ENCODE measurements around the gene NCAM1. TPM values are rescaled to one million over a fixed set of nuclear protein-coding genes. Genes with fewer than 3 reads are reported as not detected.

The NCAM1 gene
- total RNA-seq, 1 donor from 2014 or later: 33.6 TPM

- intact Hi-C loops (cut with DNase I): no loop called here
- no peaks in the 10 kb centered on the region for H3K9me3 ChIP-seq
- no peaks in the 10 kb centered on the region for H3K27me3 ChIP-seq
Measured at GRCh38 chr11:112946866-112947265, 14.4 kb upstream of the NCAM1 start.

DNA sequence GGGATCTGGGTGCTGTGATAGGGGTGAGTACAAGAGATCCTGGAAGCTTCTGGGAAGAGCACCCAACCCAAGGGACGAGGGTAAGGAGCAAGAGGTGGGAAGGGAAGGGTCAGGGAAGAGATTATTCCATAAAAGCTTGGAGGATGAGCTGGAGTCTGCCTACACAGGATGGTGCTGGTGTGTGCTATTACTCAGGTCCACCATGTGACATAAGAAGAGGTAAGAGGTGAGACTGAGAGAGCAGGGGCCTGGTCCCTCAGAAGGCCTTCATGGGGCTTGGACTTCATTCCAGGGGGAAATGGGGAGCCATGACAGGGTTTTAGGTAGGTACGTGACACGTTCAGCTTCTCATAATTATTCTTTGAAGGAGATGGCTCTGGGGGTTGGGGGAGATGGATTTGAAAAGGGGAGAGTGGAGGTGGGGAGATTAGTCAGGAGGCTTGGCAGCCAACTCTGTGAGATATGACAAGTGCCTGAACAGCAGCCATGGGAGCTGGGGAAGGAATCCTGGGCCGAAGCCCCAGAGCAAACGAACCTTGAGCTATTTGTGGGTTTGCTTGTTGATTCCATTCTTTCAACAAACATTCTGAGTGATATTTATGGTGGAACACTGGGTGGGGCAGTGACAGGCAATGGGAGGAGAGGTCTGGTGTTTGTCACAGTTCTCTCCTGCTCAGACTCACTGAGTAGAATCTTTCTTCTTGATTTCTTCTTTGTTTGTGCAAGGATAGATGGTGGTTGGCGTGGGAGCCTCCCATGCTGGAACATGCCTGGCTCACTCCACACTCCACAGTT lies 11.2 kb upstream of the NCAM1 start:
- no peaks in the 10 kb centered on the region for H3K4me1 ChIP-seq
- H3K4me3 ChIP-seq: no peak overlapping the region
- intact Hi-C loops (cut with DNase I): no loop called here
- no peaks in the 10 kb centered on the region for H3K27me3 ChIP-seq
- no peak for TF ChIP-seq POLR2AphosphoS5 (IDR thresholded peaks at IDR 0.05; ENCODE audit: insufficient read depth in 1 of 2, low read depth in 1 of 2)
- H3K27ac ChIP-seq: peak overlapping the region; percentile 10
- DNase-seq (ENCODE audit: extremely low spot score in 2 of 2): no peak
- H3K36me3 ChIP-seq: no peaks in the 10 kb centered on the region
- no peaks in the 10 kb centered on the region for H3K9me3 ChIP-seq

More at GRCh38 chr11:112946866-112947265, 14.4 kb upstream of the NCAM1 start:
- TF ChIP-seq CTCF (IDR thresholded peaks at IDR 0.05): no peak
- no peak for TF ChIP-seq POLR2AphosphoS5 (IDR thresholded peaks at IDR 0.05; ENCODE audit: insufficient read depth in 1 of 2, low read depth in 1 of 2)
- TF ChIP-seq POLR2A (IDR thresholded peaks at IDR 0.05): no peak
- H3K4me3 ChIP-seq: no peak overlapping the region
- DNase-seq (ENCODE audit: extremely low spot score in 2 of 2): no peak
- no peaks in the 10 kb centered on the region for H3K4me1 ChIP-seq
- no peak overlapping the region for H3K27ac ChIP-seq
- no peaks in the 10 kb centered on the region for H3K36me3 ChIP-seq

- DNase-seq (ENCODE audit: extremely low spot score in 2 of 2): no peak
- Histone ChIP-seq H3K27me3 (peaks cover 6% of the 10 kb centered on the region), H3K4me3 (no peak overlapping the region), H3K9me3 (no peaks in the 10 kb centered on the region), H3K4me1 (no peaks in the 10 kb centered on the region), H3K27ac (no peak overlapping the region), H3K36me3 (no peaks in the 10 kb centered on the region)
- intact Hi-C loops (cut with DNase I): no loop called here
- TF ChIP-seq POLR2AphosphoS5 (IDR thresholded peaks at IDR 0.05; ENCODE audit: insufficient read depth in 1 of 2, low read depth in 1 of 2) (no peak), POLR2A (IDR thresholded peaks at IDR 0.05) (no peak), CTCF (IDR thresholded peaks at IDR 0.05) (no peak)
Measured at GRCh38 chr11:112958670-112959069, 2.5 kb upstream of the NCAM1 start.

DNA sequence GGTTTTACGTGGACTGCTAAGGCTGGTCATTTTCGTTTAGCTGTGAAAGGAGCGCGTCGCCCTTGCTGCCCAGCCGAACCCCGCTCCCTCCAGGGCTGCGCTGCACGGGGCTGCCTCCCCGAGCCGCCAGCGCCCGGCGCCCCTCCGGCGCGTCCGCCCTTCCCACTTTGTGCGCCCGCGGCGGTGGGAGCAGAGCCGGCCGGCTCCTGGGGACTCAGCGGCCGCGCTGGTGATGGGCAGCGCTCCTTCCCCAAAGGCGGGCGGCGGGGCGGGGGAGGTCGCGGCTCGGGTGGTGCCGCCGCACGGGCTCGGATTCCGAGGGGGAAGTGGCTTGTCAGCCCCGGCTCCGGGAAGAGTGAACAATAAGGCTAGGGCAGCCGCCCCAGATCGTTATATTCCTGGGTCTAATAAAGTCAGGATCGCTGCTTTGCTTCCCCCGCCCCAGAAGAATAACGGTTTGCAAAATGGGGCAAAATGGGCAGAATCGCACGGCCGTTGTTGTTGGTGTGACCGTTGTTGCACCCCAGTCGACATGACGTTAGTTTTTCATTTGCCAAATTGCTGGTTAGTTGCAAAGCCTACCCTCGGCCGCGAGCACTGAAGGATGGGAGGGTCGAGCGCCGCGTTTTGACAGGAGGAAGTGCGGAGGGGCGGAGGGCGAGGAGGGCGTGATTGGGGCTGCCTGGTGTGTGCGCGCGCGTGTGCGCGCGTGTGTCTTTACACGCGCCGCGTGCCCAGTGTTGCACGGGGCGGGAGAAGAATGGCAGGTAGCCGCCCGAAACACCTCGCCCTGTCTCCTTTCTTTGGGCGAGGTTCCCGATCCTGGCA lies 745 bp downstream of the NCAM1 start:
- Histone ChIP-seq H3K4me1 (no peaks in the 10 kb centered on the region), H3K36me3 (no peaks in the 10 kb centered on the region), H3K27me3 (peaks cover 6% of the 10 kb centered on the region), H3K27ac (peak overlapping the region; percentile 79), H3K9me3 (no peaks in the 10 kb centered on the region), H3K4me3 (peak overlapping the region; percentile 62 to 73)
- TF ChIP-seq CTCF (IDR thresholded peaks at IDR 0.05) (no peak), POLR2AphosphoS5 (IDR thresholded peaks at IDR 0.05; ENCODE audit: insufficient read depth in 1 of 2, low read depth in 1 of 2) (no peak), POLR2A (IDR thresholded peaks at IDR 0.05) (no peak)
- intact Hi-C loops (cut with DNase I): no loop called here
- no peak for DNase-seq (ENCODE audit: extremely low spot score in 2 of 2)

GRCh38 chr11:112962579-112963367 lies 1.6 kb downstream of the NCAM1 start:
- no peaks in the 10 kb centered on the region for H3K36me3 ChIP-seq
- peak overlapping the region; percentile 79 for H3K27ac ChIP-seq
- TF ChIP-seq CTCF (IDR thresholded peaks at IDR 0.05): no peak
- peak in 1 of 2 donors; percentile 72 for TF ChIP-seq POLR2AphosphoS5 (IDR thresholded peaks at IDR 0.05; ENCODE audit: insufficient read depth in 1 of 2, low read depth in 1 of 2)
- H3K4me1 ChIP-seq: no peaks in the 10 kb centered on the region
- H3K9me3 ChIP-seq: no peaks in the 10 kb centered on the region
- peak overlapping the region; percentile 62 to 73 for H3K4me3 ChIP-seq
- peaks cover 6% of the 10 kb centered on the region for H3K27me3 ChIP-seq
- no peak for DNase-seq (ENCODE audit: extremely low spot score in 2 of 2)
- intact Hi-C loops (cut with DNase I): no loop called here

Measured in vagina (tissue), 2 donors.